ENCODE results near the gene KCNAB2.

The KCNAB2 gene

DNA sequence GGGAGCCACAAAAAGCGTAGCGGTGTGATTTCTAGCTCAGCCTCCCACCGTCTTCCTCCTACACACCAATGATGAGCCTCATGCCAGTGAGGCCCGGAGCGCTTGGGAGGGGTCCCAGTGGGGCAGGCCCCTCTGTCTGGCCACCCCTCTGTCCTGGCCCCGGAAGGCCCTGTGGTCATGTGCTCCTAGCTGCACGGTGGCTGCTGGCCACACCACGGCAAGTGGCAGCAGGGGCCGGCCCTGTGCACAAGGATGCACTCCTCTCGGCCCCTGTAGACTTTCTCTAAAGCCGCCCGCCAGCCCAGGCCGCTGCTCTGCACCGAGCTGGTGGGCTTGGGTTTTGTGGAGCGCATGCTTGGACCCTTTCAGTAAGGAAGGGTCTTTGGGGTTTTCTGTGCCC, 53.6 kb downstream of the KCNAB2 start:
- no peak for DNase-seq

DNA sequence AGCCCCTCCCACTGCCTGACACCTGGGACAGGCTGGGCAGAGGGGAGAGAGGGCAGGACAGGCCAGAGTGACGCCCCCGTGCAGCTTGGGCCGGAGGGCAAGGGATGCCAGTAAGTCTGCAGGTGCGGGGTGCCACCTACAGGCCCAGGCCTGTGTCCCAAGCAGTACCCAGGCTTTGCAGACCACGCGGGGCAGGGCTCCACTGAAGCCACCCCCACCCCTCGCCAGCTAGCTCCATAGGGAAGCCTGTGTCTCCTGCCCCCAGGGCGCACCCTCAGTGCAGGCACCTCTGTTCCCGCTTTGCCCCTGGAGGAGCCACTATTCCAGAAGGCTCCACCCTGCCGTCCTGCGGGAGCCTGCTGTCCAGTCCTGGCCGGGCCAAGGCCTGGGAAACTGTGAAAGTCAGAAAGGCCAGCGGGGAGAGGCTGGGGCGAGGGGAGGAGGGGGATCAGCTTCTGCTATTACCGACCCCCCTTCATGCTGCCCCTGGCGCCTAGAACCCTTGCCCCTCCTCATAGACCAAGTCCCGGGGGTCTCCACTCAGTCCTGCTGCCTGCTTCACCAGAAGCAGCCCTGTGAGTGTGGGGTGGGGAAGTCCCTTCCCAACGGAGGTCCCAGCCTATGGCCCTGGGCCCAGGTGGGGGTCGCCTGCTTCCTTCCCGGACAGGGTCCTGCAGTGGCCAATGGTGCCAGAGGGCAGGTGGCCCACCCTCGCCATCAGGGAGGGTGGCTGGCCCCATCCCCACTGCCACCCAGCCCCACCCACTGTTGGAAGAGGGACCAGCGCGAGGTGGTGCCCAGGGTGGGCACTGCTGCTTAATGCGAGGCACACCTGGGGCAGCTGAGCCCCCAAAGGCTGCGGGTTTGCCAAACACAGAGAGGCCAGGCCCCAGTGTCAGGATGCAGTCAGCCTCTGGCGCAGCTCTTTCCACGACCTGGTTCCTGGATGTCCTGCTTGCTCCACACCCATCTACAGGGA, 54.4 kb downstream of the KCNAB2 start:
- DNase-seq = no peak

DNA sequence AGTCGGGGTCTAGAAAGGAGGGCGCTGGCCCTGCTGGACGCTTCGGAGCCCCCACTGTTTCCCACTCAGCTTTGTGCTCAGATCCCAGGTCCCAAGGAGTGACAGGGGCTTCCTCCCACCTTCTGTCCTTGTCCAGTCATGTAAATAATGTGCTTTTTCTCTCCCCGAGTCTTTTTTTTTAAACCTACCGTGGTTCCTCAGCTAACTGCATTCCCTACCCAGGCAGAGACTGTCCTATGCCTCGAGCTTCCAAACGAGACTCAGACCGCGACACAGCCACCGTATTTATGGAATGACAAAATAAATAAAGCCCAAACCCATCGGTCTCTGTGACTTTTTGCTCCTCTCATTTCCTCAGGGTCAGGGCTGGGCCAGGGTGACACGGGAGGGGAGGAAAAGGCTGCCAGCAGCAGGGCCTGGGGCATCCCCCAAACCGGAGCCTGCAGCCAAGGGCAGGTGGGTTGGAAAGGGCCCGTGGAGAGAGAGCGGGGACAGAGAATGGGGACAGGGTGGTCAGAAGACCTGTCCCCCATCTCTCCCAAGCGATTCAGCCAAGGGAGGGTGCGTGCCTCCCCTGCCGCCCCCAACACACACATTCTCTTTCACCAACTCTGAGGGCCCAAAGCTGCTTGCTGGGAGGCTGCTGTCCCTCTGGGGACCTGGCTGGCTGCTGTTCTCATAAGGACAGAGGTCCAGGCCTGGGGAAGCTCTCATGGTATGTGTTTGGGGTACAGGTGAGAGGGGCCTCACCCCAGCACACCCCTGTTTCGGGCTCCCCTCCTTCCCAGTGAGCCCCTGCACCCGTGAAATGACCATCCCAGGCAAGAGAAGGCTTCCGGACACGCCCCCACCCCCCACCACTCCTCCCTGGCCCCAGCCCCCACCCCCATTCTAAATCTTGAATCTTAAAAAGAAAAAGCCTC, 55.4 kb downstream of the KCNAB2 start:
- DNase-seq = no peak

DNA sequence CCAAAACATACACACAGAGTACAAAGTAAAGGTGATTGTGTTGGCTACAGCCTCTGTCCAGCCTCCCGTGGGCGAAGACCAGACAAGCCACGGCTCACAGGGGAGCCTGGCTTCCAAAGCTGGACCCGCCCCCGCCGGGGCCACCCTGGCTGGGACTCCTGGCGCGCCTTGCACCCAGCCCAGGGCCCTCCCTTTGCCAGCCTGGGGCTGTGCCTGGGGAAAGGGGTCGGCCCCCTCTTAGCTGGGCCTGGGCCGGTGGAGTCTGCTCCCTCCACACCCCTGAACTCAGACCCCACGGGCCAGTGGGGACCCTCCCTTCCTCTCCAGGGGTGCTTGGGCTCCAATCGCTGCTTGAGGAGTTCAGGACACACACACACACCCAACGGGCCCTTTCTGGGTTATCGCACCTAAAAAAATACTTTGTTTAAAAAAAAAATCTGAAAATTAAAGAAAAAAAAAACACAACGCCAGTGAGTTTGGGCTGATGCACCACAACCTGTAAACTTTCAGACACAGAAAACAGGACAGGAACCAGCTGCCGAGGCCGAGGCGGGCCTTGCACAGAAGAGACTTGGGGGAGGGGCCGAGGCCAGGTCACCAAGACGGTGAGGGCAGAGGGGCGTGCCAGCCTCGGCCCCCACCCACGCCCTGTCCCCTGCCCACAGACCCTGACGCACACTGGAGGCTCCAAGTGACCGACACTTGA, 56.3 kb downstream of the KCNAB2 start:
- no peak for DNase-seq

DNA sequence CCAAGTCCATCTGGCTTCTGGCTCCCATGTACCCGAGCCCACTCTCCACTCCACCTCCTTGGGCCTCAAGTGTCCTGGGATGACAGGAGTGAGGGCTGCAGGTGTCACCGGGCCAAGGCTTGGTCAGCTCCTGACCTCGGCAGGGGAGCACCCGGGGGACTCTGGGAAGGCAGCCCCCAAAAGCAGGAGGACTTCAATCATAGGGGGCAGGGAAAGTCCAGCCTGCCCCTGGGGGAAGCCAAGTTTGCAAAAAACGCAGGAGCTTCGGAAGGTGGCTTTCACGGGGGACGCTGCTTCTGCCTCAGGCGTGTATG, 56.8 kb downstream of the KCNAB2 start:
- no peak for DNase-seq

DNA sequence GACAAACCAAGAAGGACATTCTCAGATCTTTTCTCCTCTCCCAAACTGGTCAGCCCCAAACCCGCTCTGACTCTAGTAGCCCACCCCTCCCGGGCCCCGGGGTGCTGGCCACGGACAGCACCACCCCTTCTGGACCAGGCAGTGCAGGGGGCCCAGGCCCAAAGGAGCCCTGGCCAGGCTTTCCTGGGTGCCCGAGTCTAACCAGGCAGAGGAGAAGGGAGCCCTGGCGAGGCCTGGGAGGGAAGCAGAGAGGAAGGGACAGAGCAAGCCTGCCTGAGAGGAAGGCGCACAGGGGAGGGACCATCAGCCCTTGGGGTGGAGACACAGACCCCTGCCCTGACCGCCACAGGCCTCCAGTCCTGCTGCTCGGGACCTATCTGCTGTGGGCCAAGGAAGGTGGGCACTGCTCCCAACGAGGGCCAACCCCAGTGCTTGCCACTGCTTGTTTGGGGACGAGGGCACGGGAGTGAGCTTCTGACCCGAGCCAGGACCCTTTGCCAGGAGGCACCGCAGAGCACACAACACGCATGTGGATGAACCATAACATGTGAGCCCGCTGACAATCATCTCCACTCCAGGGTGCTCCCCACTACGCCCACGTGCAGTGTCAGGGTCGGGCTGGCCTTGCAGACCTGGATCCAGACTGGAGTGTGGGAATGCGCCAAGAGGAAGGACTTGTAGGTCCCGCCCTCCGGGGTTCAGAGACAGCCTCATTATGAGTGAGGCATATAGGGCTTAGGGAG, 57.6 kb downstream of the KCNAB2 start:
- DNase-seq = no peak

DNA sequence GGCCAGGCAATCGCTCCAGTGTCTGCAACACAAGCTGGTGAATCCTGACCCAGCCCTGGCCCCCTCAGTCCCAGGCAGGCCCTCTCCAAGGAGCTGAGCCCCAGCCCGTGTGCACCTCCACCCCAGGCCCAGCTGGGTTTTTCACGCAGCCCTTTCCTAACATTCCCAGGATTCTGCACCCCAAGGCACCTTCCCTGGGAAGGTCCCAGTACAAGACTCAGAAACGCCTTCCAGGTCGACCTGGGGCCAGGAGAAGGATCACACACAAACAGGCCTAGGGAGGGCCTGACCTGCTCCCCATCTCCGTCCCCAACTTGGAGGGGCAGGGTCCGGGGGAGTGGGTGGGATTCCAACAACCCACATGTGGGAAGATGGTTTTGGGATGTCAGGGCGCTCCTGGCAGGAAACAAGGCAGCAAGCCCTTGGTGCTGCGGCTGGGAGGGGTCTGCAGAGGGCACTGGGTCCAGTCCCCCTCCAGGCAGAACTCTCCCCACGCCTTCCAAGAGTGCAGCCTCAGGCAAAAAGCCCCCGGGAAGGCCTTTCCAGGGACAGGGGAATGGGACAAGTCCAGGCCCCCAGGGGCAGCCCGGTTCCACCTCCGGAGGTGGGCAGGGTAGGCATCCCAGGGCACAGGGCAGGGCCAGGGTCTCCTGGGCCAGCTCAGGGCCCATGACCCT, 58.3 kb downstream of the KCNAB2 start:
- no peak for DNase-seq

DNA sequence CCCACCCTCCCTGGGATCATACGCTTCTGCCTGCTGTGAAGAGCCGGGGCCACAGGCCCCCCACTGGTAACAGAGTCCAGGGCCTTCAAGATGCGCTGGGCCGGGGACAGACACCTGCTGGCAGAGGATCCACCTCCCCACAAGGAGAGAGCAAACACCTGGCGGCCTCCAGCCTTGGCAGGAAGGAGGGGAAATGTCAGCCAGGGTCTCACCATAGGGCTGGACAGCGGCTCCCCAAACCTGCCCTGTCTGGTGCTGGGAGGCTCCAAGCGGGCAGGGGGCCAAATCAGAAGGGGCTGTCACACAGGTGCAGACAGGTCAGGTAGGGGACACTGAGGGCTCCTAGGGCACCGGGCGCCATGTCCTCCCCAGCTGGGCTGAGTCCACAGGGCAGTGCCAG, 58.9 kb downstream of the KCNAB2 start:
- DNase-seq = no peak

DNA sequence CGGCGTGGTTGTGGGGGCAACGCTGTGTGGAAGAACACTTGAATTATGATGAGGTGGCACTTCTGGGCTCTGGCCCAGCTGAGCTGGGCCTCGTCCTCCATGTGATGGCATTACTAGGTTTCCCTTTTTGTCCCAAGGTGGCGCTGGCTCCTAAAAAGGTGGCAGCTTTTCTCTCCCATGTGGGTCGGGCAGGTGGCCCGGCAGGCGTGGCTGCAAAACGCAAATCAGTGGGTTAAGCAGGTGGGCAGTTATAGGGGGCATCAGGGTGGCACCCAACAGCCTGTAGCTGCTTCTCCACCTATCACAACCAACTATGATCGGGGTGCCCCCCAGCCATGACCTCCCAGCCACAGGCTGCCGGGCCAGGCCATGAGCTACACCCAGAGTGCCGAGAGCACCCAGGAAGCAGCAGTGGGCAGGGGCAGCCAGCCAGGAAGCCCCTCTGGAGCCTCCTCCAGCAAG, 59.6 kb downstream of the KCNAB2 start:
- DNase-seq = no peak

DNA sequence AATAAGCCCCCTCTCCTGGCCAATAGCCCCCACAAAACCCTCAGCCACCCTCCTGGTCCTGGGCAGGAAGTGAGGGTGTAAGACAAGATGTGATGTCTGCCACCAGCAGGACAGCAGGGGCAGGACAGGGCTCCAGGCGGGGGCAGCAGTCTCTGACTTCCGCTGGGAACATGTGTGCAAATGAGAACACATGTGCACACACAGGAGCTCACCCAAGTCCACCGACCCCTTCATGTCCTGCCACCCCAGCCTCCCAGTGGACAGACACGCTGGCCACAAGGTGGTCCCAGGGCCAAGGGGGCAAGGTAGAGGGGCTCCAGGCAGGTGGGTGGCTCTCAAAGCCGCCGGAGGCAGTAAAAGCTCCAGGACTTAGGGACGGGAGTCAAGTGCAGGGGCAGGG, 60.1 kb downstream of the KCNAB2 start:
- DNase-seq = no peak

DNA sequence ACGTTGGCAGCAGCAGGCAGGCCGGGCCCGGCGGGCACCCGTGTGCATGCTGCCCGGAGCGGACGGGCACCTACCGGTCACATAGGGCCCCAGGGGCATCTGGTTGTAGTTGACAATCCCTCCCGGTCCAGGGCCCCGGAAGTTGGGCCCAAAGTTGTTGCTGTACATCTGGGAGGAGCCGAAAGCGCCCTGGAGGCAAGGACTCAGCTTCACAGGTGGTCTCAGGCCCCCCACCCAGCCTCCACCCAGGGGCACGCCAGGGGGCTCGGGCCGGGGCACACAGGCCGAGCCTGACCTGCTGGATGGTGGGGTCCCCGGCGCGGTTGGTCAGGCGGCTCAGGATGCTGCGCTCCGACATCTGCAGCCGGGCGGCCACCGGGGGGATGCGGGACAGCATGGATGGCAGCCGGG, 60.6 kb downstream of the KCNAB2 start:
- no peak for DNase-seq

DNA sequence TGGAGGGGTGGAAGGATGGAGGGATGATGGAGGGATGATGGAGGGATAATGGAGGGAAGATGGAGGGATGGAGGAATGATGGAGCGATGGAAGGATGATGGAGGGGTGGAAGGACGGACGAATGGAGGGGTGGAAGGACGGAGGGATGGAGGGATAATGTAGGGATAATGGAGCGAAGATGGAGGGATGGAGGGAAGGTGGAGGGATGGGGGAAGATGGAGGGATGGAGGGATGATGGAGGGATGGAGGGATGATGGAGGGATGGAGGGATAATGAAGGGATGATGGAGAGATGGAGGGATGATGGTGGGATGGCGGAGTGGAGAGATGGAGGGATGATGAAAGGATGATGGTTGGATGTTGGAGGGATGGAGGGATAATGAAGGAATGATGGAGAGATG, 61.3 kb downstream of the KCNAB2 start:
- no peak for DNase-seq

DNA sequence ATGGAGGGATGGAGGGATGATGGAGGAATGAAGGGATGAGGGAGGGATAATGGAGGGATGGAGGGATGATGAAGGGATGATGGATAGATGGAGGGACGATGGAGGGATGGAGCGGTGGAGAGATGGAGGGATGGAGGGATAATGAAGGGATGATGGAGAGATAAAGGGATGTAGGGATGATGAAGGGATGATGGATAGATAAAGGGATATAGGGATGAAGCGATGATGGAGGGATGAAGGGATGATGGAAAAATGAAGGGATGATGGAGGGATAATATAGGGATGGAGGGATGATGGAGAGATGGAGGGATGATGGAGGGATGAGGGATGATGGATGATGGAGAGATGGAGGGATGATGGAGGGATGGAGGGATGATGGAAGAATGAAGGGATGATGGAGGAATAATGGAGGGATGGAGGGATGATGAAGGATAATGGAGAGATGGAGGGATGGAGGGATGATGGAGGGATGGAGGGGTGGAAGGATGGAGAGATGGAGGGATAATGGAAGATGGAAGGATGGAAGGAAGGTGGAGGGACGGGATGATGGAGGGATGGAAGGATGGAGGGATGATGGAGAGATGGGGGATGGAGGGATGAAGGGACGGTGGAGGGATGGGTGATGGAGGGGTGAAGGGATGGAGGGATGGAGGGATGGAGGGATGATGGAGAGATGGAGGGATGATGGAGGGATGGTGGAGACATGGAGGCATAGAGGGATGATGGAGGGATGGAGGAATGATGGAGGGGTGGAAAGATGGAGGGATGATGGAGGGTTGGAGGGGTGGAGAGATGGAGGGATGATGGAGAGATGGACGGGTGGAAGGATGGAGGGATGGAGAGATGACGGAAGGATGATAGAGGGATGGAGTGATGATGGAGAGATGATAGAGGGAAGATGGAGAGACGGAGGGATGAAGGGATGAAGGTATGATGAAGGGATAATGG, 62.0 kb downstream of the KCNAB2 start:
- no peak for DNase-seq

DNA sequence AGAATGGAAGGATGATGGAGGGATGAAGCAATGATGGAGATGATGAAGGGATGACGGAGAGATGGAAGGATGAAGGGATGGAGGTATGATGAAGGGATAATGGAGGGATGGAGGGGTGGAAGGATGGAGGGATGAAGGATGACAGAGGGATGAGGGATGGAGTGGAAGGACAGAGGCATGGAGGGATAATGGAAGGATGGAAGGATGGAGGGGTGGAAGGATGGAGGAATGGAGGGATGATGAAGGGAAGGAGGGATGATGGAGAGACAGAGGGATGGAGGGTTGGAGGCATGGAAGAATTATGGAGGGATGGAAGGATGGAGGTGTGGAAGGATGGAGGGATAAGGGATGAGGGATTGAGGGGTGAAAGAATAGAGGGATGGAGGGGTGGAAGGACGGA, 62.8 kb downstream of the KCNAB2 start:
- DNase-seq = no peak

DNA sequence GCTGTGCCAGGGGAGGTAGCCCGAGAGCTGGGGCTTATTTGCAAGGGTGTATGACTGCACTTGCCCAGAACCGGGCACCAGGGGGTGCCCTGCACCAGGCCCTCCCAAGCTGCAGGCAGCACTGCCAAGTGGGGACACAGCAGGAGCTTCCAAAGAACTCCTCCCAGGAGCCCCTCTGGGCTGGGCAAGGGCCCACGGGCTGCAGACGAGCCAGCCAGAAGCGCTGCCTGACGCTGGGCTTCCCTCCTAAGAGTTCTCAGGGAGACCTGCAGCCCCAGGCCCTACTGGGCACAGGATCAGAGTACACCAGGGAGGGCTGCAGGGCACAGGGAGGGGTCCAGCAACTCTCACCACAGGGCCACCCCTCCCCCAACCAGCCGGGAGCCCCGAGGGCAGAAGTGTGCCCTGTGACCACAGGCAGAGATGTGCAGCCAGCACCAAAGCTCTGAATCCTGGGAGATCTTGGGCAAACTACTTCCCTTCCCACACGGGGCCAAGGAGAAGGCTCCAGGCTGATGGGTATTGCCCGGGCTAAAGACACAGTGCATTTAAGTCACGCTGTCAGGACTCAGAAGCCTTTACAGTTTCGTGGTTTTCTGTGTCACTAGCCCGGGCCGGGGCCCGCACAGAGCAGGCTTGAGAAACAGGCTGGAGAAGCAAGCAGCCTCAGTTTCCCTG, 63.4 kb downstream of the KCNAB2 start:
- peak in 1 of 2 experiments; percentile 23 for DNase-seq

DNA sequence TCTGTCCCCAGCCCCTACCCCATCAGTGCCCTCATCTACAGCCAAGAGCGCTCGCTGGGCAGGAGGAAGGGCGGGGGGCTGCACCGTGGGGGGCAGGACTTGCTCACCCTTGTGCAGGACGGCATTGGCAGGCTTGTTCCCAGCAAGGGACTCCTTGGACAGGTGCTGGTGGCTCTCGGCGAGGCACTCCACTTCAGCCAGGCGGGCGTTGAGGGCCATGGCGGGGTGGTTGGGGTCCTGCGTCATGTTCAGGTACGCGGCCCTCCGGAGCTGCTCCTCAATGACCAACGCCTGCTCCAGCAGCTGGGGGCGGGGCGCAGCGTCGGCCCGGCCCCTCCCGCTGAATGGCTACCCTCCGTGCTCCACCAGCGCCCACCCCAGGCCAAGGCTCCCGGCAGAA, 64.0 kb downstream of the KCNAB2 start:
- no peak for DNase-seq

DNA sequence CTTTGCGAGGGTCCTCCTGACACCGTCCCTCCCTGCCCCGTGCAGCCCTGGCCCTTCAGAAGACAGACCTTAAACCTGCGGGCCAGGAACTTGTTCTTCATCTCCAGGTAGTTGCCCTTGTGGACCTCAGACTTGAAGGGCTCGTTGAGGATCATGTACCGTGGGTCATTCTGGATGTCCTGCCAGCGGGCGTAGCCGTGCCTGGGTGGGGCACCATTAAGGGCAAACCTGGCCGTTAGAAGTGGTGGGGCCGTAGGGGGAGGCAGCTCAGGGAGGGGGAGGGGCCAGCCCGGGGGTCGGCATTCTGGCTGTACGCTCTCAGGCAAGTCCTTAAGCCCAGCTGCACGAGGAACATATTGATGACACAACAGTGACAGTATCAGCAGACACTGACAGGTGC, 64.6 kb downstream of the KCNAB2 start:
- no peak for DNase-seq

DNA sequence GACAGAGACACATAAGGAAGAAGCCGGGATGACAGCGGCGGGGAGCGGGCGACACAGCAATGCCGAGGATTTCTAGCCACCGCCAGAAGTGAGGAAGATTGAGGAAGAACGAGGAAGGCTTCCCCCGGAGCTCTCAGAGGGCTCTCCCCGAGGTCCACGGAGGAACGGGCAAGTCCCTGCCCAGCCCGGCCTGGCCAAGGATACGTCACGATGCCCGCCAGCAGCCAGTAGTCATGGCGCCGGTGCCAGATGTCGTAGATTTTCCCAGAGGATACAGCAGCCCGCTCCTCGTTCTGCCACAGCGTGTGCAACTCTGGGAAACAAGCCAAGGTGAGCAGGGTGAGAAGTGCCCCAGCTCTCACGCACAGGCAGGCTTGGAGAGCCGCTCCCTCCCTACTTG, 65.9 kb downstream of the KCNAB2 start:
- DNase-seq = no peak

DNA sequence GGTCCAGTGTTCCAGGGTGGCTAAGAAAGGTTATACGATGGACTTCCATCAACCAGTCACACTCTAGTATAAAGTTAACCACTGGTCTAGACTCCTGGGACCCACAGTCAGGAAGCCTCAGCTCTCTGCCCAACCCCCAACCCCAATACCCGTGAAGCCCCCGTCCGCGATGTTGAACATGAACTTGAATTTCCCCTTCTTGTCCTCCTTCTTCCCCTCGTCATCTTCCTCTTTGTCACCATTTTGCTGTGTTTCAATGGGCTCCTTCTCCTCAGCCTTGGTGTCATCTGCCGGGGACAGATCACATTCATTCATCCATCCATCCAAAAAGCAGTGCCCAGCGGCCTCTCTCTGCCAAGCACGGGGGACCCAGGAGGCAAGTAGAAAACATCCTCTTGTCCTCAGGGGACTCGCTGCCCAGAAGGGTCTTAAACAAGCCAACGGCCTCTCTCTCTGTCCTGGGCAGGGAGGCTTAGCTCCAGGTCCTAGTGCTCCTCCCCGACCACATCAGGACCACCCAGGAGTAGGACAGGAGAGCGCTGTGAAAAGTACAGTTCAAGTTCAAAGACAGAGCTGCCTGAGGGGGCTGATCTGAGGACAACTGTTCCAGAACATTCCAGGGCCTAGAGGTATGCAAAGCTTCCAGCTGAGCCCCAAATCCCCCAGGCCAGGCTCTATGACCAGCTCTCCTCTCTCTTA, 66.5 kb downstream of the KCNAB2 start:
- no peak for DNase-seq

DNA sequence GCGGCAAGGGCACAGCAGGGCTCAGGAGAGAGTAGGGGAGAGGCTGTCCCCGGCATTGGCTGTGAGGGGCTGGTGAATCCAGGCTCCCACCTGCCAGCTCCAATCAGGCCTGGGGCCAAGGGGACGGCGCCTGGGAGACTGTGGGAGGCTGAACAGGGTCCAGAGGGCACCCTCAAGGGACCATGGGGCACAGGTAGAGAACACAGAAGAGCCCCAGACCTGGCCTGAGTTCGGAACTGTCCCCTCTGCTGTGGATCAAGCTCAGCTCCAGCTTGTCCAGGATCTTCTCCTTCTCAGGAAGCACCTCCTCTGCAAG, 67.0 kb downstream of the KCNAB2 start:
- no peak for DNase-seq
